Loucy (cell line): ENCODE data around the gene RUNX2.
A peak's percentile ranks its signal among the peaks of the same experiment; 100 is the strongest.

ENCODE experiments used
- H2AFZ ChIP-seq: fragments of 200-600 bp; sonication (generic); 2 replicates; pipeline ENCODE4 v1.6.0; 2016; ENCODE audit warnings: antibody characterized with exemption, mild to moderate bottlenecking, low read length, moderate library complexity
- H3F3A ChIP-seq: fragments of 200-600 bp; 2 replicates; pipeline ENCODE4 v1.6.0; 2016; ENCODE audit warnings: antibody characterized with exemption, low read depth, mild to moderate bottlenecking
- H3K27me3 ChIP-seq: fragments of 200-600 bp; sonication (generic); 2 replicates; pipeline ENCODE4 v1.6.1; 2014; ENCODE audit warnings: low read length, mild to moderate bottlenecking; ENCODE audit not compliant: insufficient read depth, poor library complexity, severe bottlenecking
- H3K36me3 ChIP-seq: fragments of 200-600 bp; sonication (generic); 2 replicates; pipeline ENCODE4 v1.6.1; 2016; ENCODE audit warnings: low read length; ENCODE audit not compliant: insufficient read depth
- H3K4me1 ChIP-seq: fragments of 200-600 bp; sonication (generic); 2 replicates; pipeline ENCODE4 v1.5.1; 2014; ENCODE audit warnings: low read length, mild to moderate bottlenecking; ENCODE audit not compliant: insufficient read depth, poor library complexity, severe bottlenecking
- H3K4me2 ChIP-seq: fragments of 200-600 bp; sonication (generic); 2 replicates; pipeline ENCODE4 v1.6.0; 2014; ENCODE audit warnings: antibody characterized with exemption, low read length, low read depth, mild to moderate bottlenecking; ENCODE audit not compliant: poor library complexity, severe bottlenecking
- H3K4me3 ChIP-seq: fragments of 200-600 bp; sonication (generic); 2 replicates; pipeline ENCODE4 v1.5.1; 2014; ENCODE audit warnings: low read length, mild to moderate bottlenecking, mixed read lengths; ENCODE audit not compliant: poor library complexity, severe bottlenecking
- H3K79me2 ChIP-seq: fragments of 200-600 bp; sonication (generic); 2 replicates; pipeline ENCODE4 v1.6.1; 2014; ENCODE audit warnings: low read length; ENCODE audit not compliant: insufficient read depth
- H3K9ac ChIP-seq: fragments of 200-600 bp; sonication (generic); 2 replicates; pipeline ENCODE4 v1.6.0; 2014; ENCODE audit warnings: mild to moderate bottlenecking, low read depth, low read length, moderate library complexity; ENCODE audit not compliant: poor library complexity, severe bottlenecking
- H3K9me2 ChIP-seq: fragments of 200-600 bp; sonication (generic); replicated peaks from 2 replicates; pipeline ENCODE4 v1.6.1; 2016; ENCODE audit warnings: low read depth, low read length, mixed read lengths
- H3K9me3 ChIP-seq: fragments of 200-600 bp; sonication (generic); 2 replicates; pipeline ENCODE4 v1.6.1; 2014; ENCODE audit warnings: mild to moderate bottlenecking, antibody characterized with exemption, low read length, low read depth; ENCODE audit not compliant: insufficient read depth
- H4K20me1 ChIP-seq: fragments of 200-600 bp; sonication (generic); 2 replicates; pipeline ENCODE4 v1.6.0; 2014; ENCODE audit warnings: antibody characterized with exemption, low read length, mild to moderate bottlenecking; ENCODE audit not compliant: insufficient read depth, poor library complexity, severe bottlenecking
- CTCF ChIP-seq: fragments of 200-600 bp; sonication (generic); conservative IDR thresholded peaks from 2 replicates; pipeline ENCODE4 v1.5.1; 2014; ENCODE audit warnings: mild to moderate bottlenecking, antibody characterized with exemption, low read length
- EZH2phosphoT487 ChIP-seq: fragments of 200-600 bp; IDR thresholded peaks from 2 replicates; pipeline ENCODE4 v1.6.1; 2018; ENCODE audit warnings: antibody characterized with exemption, mild to moderate bottlenecking, moderate library complexity, borderline replicate concordance

The RUNX2 gene

GRCh38 chr6:45415788-45416518, 87.8 kb downstream of the RUNX2 start:
- TF ChIP-seq CTCF = no peak
- no peak for TF ChIP-seq EZH2phosphoT487
- no peaks in the 10 kb centered on the region for H3K36me3 ChIP-seq
- no peaks in the 10 kb centered on the region for H3F3A ChIP-seq
- no peaks in the 10 kb centered on the region for H3K9me3 ChIP-seq
- H3K9me2 ChIP-seq = no peaks in the 10 kb centered on the region
- H3K27me3 ChIP-seq = no peaks in the 10 kb centered on the region
- H4K20me1 ChIP-seq = no peaks in the 10 kb centered on the region
- H3K4me2 ChIP-seq = peak overlapping the region; percentile 16
- H3K4me3 ChIP-seq = no peak overlapping the region
- peaks cover 11% of the 10 kb centered on the region; the same call in 1 of the 2 replicates for H3K79me2 ChIP-seq
- peaks cover 28% of the 10 kb centered on the region for H3K4me1 ChIP-seq
- peak overlapping the region; percentile 19 for H3K9ac ChIP-seq
- peak overlapping the region; percentile 64; the same call in 1 of the 2 replicates for H2AFZ ChIP-seq

GRCh38 chr6:45416700-45417099, 88.6 kb downstream of the RUNX2 start:
- peaks cover 18% of the 10 kb centered on the region; the same call in 1 of the 2 replicates for H3K79me2 ChIP-seq
- peaks cover 34% of the 10 kb centered on the region for H3K4me1 ChIP-seq
- no peak overlapping the region for H2AFZ ChIP-seq
- no peaks in the 10 kb centered on the region for H3F3A ChIP-seq
- H3K9ac ChIP-seq = no peak overlapping the region
- H3K9me3 ChIP-seq = no peaks in the 10 kb centered on the region
- no peaks in the 10 kb centered on the region for H3K27me3 ChIP-seq
- no peaks in the 10 kb centered on the region for H3K9me2 ChIP-seq
- peak overlapping the region; percentile 16 for H3K4me2 ChIP-seq
- no peaks in the 10 kb centered on the region for H3K36me3 ChIP-seq
- no peaks in the 10 kb centered on the region for H4K20me1 ChIP-seq
- no peak overlapping the region for H3K4me3 ChIP-seq
- TF ChIP-seq CTCF (no peak), EZH2phosphoT487 (no peak)

GRCh38 chr6:45417436-45417835, 89.3 kb downstream of the RUNX2 start:
- H3K4me3 ChIP-seq = no peak overlapping the region
- H3K4me2 ChIP-seq = no peak overlapping the region
- H3K36me3 ChIP-seq = no peaks in the 10 kb centered on the region
- no peaks in the 10 kb centered on the region for H3K9me3 ChIP-seq
- no peaks in the 10 kb centered on the region for H3K9me2 ChIP-seq
- H3K4me1 ChIP-seq = peaks cover 34% of the 10 kb centered on the region
- H3K27me3 ChIP-seq = no peaks in the 10 kb centered on the region
- H4K20me1 ChIP-seq = no peaks in the 10 kb centered on the region
- H2AFZ ChIP-seq = no peak overlapping the region
- no peak for TF ChIP-seq EZH2phosphoT487
- TF ChIP-seq CTCF = no peak
- peaks cover 22% of the 10 kb centered on the region; the same call in 1 of the 2 replicates for H3K79me2 ChIP-seq
- no peaks in the 10 kb centered on the region for H3F3A ChIP-seq
- H3K9ac ChIP-seq = no peak overlapping the region
